K562 (cell line): ENCODE results near the gene ARHGAP33. TPM values are rescaled to one million over a fixed set of nuclear protein-coding genes. Genes with fewer than 3 reads are reported as not detected.

Experiments
- ATAC-seq: fragments of 200-7000 bp; cut with Tn5 transposase; 3 replicates; pipeline ENCODE4 v1.9.1; 2020; ENCODE audit warnings: moderate library complexity
- BruUV-seq: library from RNA; stranded (reverse); fragments of 400-500 nt; replicated peaks from 2 replicates; lab custom pipeline; 2021; lab: Mats Ljungman, UMichigan
- CTCF ChIA-PET: fragments of 300-600 bp; formaldehyde crosslinking; extraction: SDS; loops from one replicate; lab custom pipeline; 2021; ENCODE audit warnings: low intra/inter-chr PET ratio; lab: Yijun Ruan, JAX
- POLR2A ChIA-PET: fragments of 300-600, 350-650 bp; sonication (Branson Sonifier 250); formaldehyde crosslinking; extraction: SDS; loops from one replicate; lab custom pipeline; 2021; ENCODE audit warnings: antibody characterized with exemption, inconsistent platforms; lab: Yijun Ruan, JAX
- DNase-seq, 4 experiments: peaks; one replicate each; pipeline versions ENCODE4 v3.0.0 to v3.0.0-alpha.2; 2011 to 2018; ENCODE audit warnings: low spot score in 3 of 4, mixed read lengths in 3 of 4; ENCODE audit errors: extremely low read depth in 1 of 4
- FAIRE-seq: peaks from 2 replicates; lab custom pipeline; 2011; peaks lifted over from hg19 to GRCh38; lab: Jason Lieb, UNC
- H2AFZ ChIP-seq: 2 replicates; pipeline ENCODE4 v1.6.0; 2011; ENCODE audit warnings: low read depth, low read length, control low read depth, inconsistent platforms
- H3K27ac ChIP-seq: fragments of 200-600 bp; 3 replicates; pipeline ENCODE4 v1.8.0; 2011; ENCODE audit warnings: low read depth, mild to moderate bottlenecking, control low read depth, inconsistent platforms, low read length, moderate library complexity, mixed read lengths; ENCODE audit errors: extremely low read depth
- H3K27me3 ChIP-seq, 2 experiments: fragments of 300-600 bp in 1 of 2; 2 replicates in 1 of 2; 3 replicates in 1 of 2; pipeline versions ENCODE4 v1.6.0 to v1.8.0; 2011; ENCODE audit warnings: inconsistent platforms in 2 of 2, low read length in 2 of 2, mild to moderate bottlenecking in 1 of 2, mixed read lengths in 1 of 2, moderate library complexity in 1 of 2; ENCODE audit not compliant: control insufficient read depth in 2 of 2, insufficient read depth in 2 of 2
- H3K36me3 ChIP-seq: fragments of 300-600 bp; 3 replicates; pipeline ENCODE4 v1.8.0; 2011; ENCODE audit warnings: mild to moderate bottlenecking, low read length, inconsistent platforms; ENCODE audit not compliant: control insufficient read depth, insufficient read depth
- H3K4me1 ChIP-seq, 2 experiments: fragments of 200-600 bp in 1 of 2; replicated peaks in 1 of 2; 2 replicates in 1 of 2; 3 replicates in 1 of 2; pipeline versions ENCODE4 v1.5.1 to v1.8.0; 2011; ENCODE audit warnings: inconsistent platforms in 2 of 2, low read length in 2 of 2, mild to moderate bottlenecking in 1 of 2, mixed read lengths in 1 of 2, moderate library complexity in 1 of 2; ENCODE audit not compliant: control insufficient read depth in 2 of 2, insufficient read depth in 2 of 2
- H3K4me2 ChIP-seq: 2 replicates; pipeline ENCODE4 v1.6.1; 2011; ENCODE audit warnings: low read length, control low read depth, inconsistent platforms, mixed read lengths; ENCODE audit not compliant: insufficient read depth
- H3K4me3 ChIP-seq: fragments of 200-600 bp; sonication (generic), shearing (Covaris generic); 2 replicates; pipeline ENCODE4 v1.5.1; 2016; ENCODE audit warnings: control low read depth, inconsistent platforms
- H3K79me2 ChIP-seq: fragments of 200-600 bp; 3 replicates; pipeline ENCODE4 v1.8.0; 2011; ENCODE audit warnings: low read length, inconsistent platforms; ENCODE audit not compliant: control insufficient read depth, insufficient read depth
- H3K9ac ChIP-seq, 2 experiments: 2 replicates each; pipeline versions ENCODE4 v1.6.0 to v1.6.1; 2011; ENCODE audit warnings: low read depth in 2 of 2, low read length in 2 of 2, control low read depth in 1 of 2, inconsistent platforms in 1 of 2, mild to moderate bottlenecking in 1 of 2, mixed read lengths in 1 of 2; ENCODE audit not compliant: insufficient read depth in 1 of 2
- H3K9me1 ChIP-seq: one replicate; pipeline ENCODE4 v1.6.0; 2011; ENCODE audit warnings: inconsistent platforms, mild to moderate bottlenecking, low read length, moderate library complexity; ENCODE audit not compliant: control insufficient read depth, insufficient read depth
- H3K9me3 ChIP-seq: replicated peaks from 2 replicates; pipeline ENCODE4 v1.5.1; 2011; ENCODE audit warnings: low read depth, low read length, inconsistent platforms; ENCODE audit not compliant: control insufficient read depth, insufficient read depth
- H4K20me1 ChIP-seq: replicated peaks from 2 replicates; pipeline ENCODE4 v1.6.1; 2011; ENCODE audit warnings: low read length, inconsistent platforms, mixed read lengths; ENCODE audit not compliant: control insufficient read depth, insufficient read depth
- POLR2G ChIP-seq: fragments of 200-400 bp; formaldehyde crosslinking; IDR thresholded peaks from 2 replicates; pipeline ENCODE4 v1.6.1; 2017; ENCODE audit warnings: low read depth, mild to moderate bottlenecking, antibody characterized with exemption, low read length, moderate library complexity
- ZNF146 ChIP-seq: IDR thresholded peaks from one replicate; pipeline ENCODE4 v1.6.1; 2018; ENCODE audit warnings: missing compliant biosample characterization; ENCODE audit not compliant: unreplicated experiment
- WGBS: fragments of 100-300 bp; shearing (Covaris generic); methylation state at CpG from one replicate; pipeline ENCODE4 v1.1.6; 2016; ENCODE audit warnings: low coverage, mixed read lengths; ENCODE audit not compliant: insufficient coverage; ENCODE audit errors: missing lambda C conversion rate; 5-methylcytosine and 5-hydroxymethylcytosine counted together
- in situ Hi-C: fragments of 300-500 bp; cut with MboI; formaldehyde crosslinking; loops from 4 replicates; pipeline ENCODE4 v1.15.0; 2018; ENCODE audit warnings: inconsistent platforms, mixed read lengths
- intact Hi-C: fragments of 100-400 bp; cut with micrococcal nuclease; formaldehyde crosslinking; loops from 2 replicates; pipeline ENCODE4 v1.14.2; 2022
- polyA plus RNA-seq, 8 experiments: library from polyadenylated mRNA; depleted of rRNA in 4 of 8; stranded (reverse) in 5 of 8; unstranded in 3 of 8; fragments of >200 nt; fragmentation: Nextera tagmentation in 2 of 8; fragmentation: Illumina TruSeq in 1 of 8; extraction: Ambion mirVana in 2 of 8; extraction: Trizol in 1 of 8; gene quantifications; 2 replicates each; pipeline versions ENCODE4 v1.2.1 to v1.2.3, GENCODE V29; 2011 to 2014; ENCODE audit warnings: inconsistent platforms in 1 of 8, missing spikeins in 1 of 8
- total RNA-seq, 7 experiments: library from RNA; depleted of rRNA in 6 of 7; stranded (reverse); fragments of >200 nt in 6 of 7; fragmentation: Illumina TruSeq in 2 of 7; extraction: Trizol in 2 of 7; gene quantifications; 2 replicates each; pipeline versions ENCODE4 v1.2.1 to v1.2.3, GENCODE V29; 2011 to 2021; ENCODE audit warnings: low replicate concordance in 1 of 7
- TF ChIP-seq, protein P1 (sequence below): fragments of 450-650 bp; IDR thresholded peaks from 2 replicates; pipeline ENCODE4 v1.6.1; 2016

Gene ARHGAP33
- total and polyA plus RNA-seq, 9 of the 15 experiments (the other 6 are each of a cell fraction or from before 2014, with no cell fraction given), result 0.06 to 26.6 (median 1.6) TPM; not detected in 1

DNA sequence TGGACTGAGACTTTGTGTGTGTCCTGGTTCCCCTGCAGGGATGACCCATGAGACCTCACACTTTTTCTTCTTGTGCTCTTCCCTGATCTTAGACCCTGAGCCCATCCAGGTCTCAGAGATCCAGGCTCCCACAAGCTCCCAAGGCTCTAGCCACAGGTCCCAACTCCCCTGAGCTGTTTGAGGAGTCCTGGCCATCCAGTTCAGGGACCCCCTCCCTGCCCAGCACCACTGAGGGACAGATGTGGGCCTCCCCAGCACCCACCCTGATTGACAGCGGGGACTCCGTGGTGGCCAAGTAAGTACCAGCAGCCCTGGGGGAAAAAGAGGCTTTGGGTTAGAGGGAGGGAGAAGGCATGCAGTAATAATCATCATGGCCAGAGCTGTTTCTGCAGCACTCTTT, 15.7 kb upstream of the ARHGAP33 start:
- Histone ChIP-seq H3K36me3 (peaks cover 30% of the 10 kb centered on the region; the same call in 2 of the 3 replicates), H3K79me2 (peaks cover 17% of the 10 kb centered on the region), H3K9me3 (no peaks in the 10 kb centered on the region; the same call in 1 of the 2 replicates), H2AFZ (no peak overlapping the region), H3K4me2 (peak overlapping the region; percentile 85; the same call in 1 of the 2 replicates), H3K4me3 (no peak overlapping the region), H3K27me3 (no peaks in the 10 kb centered on the region), H3K4me1 (peaks cover 13 to 32% of the 10 kb centered on the region in 2 experiments), H3K9me1 (no peaks in the 10 kb centered on the region), H3K27ac (no peak overlapping the region), H4K20me1 (no peaks in the 10 kb centered on the region; the same call in 1 of the 2 replicates), H3K9ac (peak overlapping the region in 1 of 2 experiments; percentile 79; a peak in 2 of 4 replicates)
- TF ChIP-seq, protein P1, sequence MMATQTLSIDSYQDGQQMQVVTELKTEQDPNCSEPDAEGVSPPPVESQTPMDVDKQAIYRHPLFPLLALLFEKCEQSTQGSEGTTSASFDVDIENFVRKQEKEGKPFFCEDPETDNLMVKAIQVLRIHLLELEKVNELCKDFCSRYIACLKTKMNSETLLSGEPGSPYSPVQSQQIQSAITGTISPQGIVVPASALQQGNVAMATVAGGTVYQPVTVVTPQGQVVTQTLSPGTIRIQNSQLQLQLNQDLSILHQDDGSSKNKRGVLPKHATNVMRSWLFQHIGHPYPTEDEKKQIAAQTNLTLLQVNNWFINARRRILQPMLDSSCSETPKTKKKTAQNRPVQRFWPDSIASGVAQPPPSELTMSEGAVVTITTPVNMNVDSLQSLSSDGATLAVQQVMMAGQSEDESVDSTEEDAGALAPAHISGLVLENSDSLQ, result peak; percentile 11; the same call in 1 of the 2 replicates
- TF ChIP-seq POLR2G (peak; percentile 3; the same call in 1 of the 2 replicates), ZNF146 (CRISPR knock-in tag) (no peak)
- 81% methylated on average over 2 of the region's 2 CpGs for WGBS
- no peak for ATAC-seq
- ChIA-PET CTCF (no interaction called here), POLR2A (interaction anchor here (2.0 kb wide), 1 partner anchor 13 kb away, joined by 9 read pairs; no protein-coding TSS in a partner anchor)
- no peak for FAIRE-seq
- BruUV-seq, result no TSS peak
- in situ Hi-C loops, result no loop called here
- intact Hi-C loops, result no loop called here
- no peak for DNase-seq
